HG03354 (cell line): ENCODE data around the gene CSTA.

Experiments
- ATAC-seq: cut with Tn5 transposase; IDR thresholded peaks from one replicate; pipeline ENCODE4 v1.9.1; 2021; ENCODE audit warnings: mild to moderate bottlenecking; ENCODE audit not compliant: unreplicated experiment, poor library complexity, severe bottlenecking

CSTA gene

GRCh38 chr3:122365582-122366378 lies 40.7 kb downstream of the CSTA start:
- ATAC-seq, result peak; percentile 80

GRCh38 chr3:122366379-122366749 lies 41.3 kb downstream of the CSTA start:
- ATAC-seq, result no peak

GRCh38 chr3:122374034-122374433 lies 49.0 kb downstream of the CSTA start:
- ATAC-seq, result no peak

GRCh38 chr3:122377975-122378374 lies 52.9 kb downstream of the CSTA start:
- no peak for ATAC-seq

GRCh38 chr3:122382888-122383666 lies 58.0 kb downstream of the CSTA start, which contains the start of gene MIX23:
Gene MIX23, minus strand, starts transcription at chr3:122383231. Its CDS starts 7 bp downstream, at chr3:122383224.
- ATAC-seq, result peak; percentile 58

- ATAC-seq, result peak; percentile 92
Observed at GRCh38 chr3:122383771-122384697, 59.0 kb downstream of the CSTA start, which contains the start of gene FAM162A. Gene FAM162A, plus strand, starts transcription at chr3:122384182. Its CDS starts 84 bp downstream, at chr3:122384266.

GRCh38 chr3:122387709-122388108 lies 62.7 kb downstream of the CSTA start:
- ATAC-seq, result no peak

GRCh38 chr3:122389197-122389596 lies 64.1 kb downstream of the CSTA start:
- ATAC-seq, result no peak

- ATAC-seq, result no peak
Observed at GRCh38 chr3:122389892-122390291, 64.8 kb downstream of the CSTA start.

- ATAC-seq, result no peak
Observed at GRCh38 chr3:122390665-122391064, 65.6 kb downstream of the CSTA start.
